GM19238 (cell line): ENCODE results near the gene SLAIN2.

Source experiments
- DNase-seq: peaks from one replicate; pipeline ENCODE4 v3.0.0; 2011; ENCODE audit warnings: low spot score; ENCODE audit not compliant: insufficient read length

SLAIN2 gene

DNA sequence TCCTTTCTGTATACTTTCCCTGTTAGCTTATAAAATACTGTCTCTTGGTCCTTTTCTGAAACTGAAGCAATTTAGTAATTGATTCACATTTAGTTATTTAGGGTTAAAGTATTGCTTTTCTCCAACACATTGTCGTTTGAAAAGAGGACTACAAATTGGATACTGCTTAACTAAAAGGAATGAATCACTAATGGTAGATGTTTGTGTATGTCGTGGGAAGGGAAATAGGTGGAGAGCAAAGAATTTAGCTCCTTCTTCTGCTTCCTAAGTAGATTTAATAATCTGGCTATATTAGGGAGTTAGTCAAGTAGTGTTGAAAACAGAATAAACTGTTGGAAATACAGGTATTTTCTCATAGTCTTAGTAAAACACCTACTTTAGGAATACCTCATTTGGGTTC, 27.9 kb downstream of the SLAIN2 start:
- no peak for DNase-seq

DNA sequence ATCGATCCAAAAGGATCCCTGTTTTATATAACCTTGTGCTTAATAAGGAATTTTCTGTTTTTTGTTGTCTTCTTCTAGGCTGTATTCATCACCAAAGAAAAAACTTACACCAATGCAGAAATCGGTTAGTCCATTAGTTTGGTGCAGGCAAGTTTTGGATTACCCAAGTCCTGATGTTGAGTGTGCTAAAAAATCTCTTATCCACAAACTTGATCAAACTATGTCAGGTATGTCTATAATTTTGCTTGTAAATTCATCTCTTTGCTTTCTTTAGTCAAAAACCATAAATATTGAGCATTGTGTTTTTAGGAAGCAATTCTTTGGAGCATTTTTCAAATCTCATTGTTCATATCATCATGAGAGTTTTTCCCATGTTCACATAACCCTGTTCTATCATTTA, 28.4 kb downstream of the SLAIN2 start:
- DNase-seq: no peak

DNA sequence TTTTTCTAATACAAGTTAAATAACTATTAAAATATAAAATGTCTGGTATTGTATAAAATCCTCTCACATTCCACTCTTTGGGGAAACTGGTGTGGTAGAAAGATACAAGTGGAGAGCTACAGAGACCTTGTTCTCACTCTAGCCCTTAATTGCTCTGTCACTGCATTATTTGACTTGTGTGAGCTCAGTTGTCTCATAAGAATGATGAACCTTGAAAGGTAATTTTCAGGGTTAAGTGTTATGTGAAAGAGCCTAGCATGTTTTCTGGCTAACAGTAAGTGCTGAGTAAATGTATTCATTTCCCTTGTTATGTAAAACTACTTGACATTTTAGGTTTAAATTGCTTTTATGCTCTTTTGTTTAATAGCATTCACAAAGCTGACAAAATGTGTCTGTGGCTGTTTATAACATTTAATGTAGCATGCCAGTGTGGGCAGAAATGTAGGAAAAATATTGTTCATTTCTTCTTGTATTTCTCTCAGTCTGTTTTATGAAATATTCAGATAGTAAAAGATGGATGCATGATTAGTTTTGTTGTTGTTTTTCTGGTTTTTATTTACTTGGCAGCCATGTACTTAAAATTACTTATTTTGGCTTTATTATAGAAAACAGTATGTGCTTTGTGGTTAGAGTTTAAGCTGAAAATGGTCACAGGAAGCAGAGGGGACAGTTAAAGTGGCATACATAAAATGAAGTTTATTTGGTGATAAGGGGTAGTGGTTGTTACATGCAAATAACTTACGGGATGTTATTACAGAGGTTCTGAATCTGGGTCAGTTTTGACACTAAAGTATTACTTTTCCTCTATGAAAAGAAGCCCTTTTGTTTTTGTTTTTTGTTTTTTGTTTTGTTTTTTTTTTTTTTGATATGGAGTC, 29.2 kb downstream of the SLAIN2 start:
- DNase-seq: no peak

DNA sequence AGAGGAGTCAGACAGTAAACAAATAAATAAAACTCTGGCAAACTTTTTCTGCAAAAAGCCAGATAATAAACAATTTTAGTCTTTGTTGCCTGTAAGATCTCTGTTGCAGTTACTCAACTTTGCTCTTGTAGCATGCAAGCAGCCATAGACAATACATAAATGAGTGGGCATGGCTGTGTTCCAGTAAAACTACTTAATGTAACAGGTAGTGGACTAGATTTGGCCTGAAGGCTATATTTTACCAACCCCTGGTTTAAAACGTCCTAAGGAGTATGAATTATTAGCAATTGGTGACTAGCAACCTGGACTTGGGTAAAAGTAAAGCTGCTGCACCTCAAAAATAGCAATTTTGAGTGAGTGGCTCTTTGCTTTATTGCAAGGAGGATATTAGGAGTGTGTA, 30.9 kb downstream of the SLAIN2 start:
- DNase-seq: no peak

DNA sequence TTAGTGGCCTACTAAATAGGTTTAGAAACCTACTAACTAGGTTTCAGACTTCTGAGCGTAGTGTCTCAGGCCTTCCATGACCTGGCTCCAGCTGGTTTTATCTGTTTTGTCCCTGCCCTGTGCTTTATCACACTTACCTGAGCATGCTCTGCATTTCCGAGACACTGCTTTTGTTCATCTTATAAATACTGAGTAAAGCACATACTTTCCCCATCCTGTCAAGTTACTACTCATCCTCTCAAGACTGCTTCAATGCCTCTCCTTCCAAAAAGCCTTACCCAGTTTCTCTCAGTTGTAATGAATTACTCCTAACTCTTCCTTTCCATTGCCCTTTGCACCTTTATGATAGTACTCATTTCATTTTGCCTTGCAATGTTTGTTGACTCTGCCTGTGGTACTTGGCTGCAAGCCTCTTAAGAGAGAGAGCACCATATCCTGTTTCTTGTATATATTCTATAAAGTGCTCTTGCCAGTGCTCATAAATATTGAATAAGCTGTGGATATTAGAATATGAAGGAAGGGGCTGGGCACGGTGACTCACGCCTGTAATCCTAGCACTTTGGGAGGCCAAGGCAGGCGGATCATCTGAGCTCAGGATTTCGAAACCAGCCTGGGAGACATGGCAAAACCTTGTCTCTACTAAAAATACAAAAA, 34.4 kb downstream of the SLAIN2 start:
- DNase-seq: no peak

DNA sequence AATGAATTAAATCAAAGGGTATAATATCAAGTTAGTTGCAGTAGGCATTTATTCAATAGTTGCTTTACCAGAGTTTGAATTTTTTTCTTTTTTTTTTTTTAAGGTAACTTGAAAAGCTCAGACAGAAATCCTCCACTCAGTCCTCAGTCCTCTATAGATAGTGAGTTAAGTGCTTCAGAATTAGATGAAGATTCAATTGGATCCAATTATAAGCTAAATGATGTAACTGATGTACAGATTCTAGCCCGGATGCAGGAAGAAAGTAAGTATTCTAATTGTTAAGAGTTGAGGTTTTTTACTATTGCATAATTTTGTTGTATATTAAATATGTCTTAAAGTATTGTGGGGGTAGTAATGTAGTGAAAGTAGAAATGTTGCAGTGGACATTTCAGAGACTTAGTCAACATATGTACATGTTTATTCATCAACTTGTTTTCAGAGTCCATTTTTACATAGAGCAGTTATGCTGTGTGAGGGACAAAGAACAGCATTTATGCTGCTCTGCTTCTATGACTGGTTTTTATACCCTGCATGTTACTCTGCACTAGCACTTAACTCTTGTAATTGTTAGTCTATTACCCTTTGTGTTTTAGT, 38.4 kb downstream of the SLAIN2 start:
- no peak for DNase-seq

DNA sequence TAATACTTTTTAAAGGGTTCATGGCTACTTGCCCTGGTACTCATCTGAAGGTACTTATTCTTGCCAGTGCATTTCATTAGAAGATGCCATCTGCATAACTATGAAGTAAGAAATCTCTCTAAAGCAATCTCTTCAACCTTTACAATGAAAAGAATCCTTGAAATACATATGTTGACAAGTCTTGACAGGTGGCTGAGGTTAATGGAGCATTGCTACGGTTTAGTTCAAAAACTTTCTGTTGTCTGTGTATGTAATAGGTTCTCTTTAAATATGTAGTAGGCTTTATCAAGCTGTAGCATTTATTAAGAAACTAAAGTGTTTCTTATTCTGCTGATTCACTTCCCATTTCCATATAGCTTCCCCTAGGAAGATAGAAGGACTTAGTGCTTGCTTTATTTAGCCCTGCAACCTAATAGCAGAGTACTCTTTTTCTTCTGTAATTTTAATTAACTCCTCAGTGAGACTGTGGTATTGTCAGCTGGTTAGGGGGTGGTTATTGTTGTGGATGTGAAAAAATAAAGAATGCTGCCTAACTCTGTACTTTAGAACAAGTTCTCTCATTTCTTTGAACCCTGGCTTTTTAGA, 39.3 kb downstream of the SLAIN2 start:
- DNase-seq: no peak

DNA sequence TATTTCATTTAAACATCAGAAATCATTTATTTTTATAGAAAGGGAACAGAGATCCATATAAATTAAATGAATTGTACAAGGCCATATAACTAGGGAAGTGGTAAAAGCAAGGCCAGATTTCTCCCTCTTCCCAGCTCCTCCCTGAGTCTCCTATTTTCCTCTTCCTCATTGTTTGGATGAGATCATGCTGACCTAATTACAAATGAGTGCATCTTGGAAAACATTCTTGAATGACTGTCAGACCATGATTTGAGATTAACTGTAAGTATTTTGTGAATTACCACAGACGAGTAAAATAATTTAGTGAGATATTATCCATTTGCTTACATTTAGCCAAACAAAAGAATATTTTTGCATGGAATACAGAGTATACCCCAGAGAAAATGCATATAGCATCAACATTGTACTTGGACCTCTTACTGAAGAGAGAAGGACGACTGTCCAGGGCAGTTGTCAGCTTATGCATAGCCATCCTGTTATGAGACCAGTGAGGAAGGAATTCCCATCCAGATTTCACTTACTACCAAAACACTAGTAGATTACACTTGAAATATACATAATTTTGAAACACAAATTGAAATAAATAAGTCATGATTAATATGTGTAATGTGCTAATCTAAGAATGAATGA, 47.3 kb downstream of the SLAIN2 start:
- DNase-seq: no peak

DNA sequence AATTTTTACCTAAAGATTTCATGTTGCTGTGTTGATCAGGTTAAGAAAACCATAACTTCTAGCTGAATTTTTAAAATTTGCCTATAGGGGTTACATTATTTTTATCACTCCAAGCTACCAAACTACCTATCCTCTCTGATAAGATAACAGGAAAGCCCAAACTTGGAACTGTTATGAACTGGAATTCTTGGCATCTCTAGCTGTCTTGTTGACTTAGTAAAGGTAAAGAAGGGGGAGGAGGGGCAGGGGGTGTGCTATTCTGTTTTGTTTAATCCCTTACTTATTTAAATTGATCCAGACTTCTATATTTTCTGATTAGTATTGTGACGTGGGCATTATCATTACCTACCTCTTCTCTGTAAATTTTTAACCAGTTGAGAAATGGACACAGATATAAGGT, 54.7 kb downstream of the SLAIN2 start:
- DNase-seq: no peak

DNA sequence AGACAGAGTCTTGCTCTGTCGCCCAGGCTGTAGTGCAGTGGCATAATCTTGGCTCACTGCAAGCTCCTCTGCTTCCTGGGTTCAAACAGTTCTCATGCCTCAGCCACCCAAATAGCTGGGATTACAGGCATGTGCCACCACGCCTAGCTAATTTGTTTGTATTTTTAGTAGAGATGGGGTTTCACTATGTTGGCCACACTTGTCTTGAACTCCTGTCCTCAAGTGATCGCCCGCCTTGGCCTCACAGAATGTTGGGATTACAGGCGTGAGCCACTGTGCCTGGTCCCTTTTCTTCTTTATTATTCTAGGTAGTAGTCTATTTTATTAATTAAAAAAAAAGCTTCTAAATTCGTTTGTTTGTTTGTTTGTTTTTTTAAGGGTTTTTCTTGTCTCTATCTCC, 59.1 kb downstream of the SLAIN2 start:
- no peak for DNase-seq

DNA sequence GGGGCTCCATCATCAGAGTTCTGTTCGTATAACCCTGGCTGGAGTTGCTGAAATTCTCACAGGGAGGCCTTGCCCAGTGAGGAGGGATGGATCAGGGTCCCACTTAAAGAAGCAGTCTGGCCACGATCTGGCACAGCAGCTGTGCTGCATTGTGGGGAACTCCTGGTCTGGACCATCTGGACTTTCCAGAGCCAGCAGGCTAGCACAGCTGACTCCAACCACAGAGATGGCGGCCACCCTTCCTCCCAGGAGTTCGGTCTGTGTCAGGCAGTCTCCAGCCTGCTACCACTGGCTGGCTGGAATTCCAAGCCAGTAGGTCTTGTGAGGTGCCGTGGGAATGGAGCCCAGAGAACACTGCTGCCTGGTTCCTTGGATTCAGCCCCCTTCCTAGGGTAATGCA, 62.0 kb downstream of the SLAIN2 start:
- no peak for DNase-seq

DNA sequence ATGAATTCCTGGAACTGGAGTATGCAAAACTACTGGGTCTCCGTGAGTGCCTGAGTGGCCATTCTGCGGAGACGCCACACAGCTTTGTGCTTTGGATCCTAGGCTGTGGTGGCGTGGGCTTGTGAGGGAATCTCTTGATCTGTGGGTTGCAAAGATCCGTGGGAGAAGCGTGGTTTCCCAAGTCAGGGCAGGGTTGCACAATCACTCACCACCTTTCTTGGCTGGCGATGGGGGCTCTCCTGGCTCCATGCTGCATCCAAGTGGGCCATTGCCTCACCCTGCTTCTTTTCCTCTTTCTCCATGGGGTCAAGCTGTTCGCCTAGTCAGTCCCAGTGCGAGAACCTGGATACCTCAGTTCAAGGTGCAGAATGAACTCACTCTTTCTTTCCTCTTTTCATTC, 62.5 kb downstream of the SLAIN2 start:
- no peak for DNase-seq

DNA sequence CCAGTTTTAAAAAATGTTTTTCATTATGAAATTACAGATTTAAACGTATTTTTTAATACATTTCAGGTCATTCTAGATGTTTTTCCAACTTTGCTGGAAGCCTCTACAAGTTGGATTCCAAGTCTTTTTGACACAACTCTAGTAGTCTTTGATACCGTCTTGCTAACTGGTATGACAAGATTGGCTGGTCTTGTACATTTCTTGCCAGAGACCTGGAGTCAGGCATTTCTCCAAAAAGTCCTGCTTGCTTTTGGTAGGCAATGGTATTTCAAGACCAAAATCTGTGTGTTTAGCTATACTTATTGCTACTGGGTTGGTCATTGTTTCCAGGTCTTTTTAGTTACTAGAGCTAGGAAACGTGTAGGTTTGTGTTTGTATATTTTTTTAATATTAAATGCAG, 64.6 kb downstream of the SLAIN2 start:
- no peak for DNase-seq

DNA sequence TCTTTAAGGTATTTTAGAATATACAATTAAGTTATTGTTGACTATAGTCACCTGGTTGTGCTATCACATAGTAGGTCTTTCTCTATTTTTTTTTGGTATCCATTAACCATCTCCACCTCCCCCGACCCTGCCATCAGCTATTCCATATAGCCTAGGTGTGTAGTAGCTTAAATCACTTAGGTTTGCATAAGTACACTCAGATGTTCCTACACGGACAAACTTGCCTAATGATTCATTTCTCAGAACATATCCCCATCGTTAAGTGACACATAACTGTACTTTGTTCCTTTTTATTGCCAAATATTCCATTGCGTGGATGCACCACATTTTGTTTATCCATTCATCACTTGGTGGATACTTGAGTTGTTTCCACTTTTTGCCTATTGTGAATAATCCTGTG, 67.9 kb downstream of the SLAIN2 start:
- DNase-seq: no peak

DNA sequence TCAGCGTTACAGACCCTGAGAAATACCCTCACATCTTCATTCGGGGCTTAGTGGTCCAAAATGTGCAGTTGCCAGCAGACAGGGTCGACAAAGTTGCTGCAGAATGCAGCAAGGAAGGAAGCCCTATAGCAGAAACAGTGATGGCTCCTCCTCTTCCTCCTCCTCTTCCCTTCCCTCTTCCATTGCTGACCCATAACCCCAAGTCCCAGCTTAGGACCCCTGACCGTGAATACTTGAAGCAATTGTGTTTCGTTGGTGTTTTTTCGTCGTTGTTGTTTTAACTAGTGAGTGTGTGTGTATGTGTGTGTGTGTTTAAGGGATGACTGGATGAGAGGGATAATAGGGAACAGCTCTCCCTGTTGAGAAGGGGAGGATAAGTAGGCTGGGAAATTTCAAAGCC, 69.5 kb downstream of the SLAIN2 start:
- DNase-seq: no peak

DNA sequence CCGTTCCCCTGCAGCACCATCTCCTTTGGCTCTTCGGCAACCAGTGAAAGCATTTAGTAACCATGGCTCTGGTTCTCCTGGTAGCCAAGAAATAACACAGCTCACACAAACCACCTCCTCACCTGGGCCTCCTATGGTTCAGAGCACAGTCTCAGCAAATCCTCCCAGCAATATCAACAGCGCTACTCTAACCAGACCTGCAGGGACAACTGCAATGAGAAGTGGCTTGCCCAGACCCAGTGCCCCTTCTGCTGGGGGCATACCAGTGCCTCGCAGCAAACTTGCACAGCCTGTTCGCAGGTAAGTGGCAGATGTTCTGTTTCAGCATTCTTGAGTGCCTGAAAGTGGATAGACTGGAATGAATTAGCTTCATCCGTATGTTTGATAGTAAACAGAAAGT, 78.8 kb downstream of the SLAIN2 start:
- no peak for DNase-seq

DNA sequence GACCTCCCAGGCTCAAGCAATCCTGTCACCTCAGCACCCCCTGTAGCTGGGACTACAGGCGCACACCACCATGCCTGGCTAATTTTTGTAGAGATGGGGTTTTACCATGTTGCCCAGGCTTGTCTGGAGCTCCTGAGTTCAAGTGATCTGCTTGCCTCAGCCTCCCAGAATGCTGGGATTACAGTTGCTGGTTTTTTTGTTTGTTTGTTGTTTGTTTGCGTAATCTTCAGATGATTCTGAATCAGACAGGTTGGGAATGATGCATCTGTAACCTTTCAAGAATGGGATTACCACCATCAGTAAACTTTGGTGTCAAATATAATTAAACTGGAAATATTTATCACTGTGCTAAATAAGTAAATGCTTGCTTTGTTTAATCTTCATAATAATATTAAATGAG, 79.8 kb downstream of the SLAIN2 start:
- no peak for DNase-seq

DNA sequence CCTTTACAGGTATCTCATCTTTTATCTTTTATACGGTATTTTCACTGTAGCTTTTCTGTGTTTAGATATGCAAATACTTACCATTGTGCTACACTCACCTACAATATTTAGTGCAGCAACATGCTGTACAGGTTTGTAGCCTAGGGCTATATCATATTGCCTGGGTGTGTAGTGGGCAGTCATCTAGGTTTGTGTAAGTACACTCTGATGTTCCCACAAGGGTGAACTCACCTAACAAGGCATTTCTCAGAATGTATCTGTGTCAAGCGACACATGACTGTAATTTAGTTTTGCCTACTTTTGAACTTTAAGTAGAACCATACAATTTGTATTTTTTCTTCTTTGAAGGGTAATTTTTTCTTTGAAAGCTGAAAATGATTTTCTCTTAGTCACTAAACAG, 87.6 kb downstream of the SLAIN2 start:
- no peak for DNase-seq

DNA sequence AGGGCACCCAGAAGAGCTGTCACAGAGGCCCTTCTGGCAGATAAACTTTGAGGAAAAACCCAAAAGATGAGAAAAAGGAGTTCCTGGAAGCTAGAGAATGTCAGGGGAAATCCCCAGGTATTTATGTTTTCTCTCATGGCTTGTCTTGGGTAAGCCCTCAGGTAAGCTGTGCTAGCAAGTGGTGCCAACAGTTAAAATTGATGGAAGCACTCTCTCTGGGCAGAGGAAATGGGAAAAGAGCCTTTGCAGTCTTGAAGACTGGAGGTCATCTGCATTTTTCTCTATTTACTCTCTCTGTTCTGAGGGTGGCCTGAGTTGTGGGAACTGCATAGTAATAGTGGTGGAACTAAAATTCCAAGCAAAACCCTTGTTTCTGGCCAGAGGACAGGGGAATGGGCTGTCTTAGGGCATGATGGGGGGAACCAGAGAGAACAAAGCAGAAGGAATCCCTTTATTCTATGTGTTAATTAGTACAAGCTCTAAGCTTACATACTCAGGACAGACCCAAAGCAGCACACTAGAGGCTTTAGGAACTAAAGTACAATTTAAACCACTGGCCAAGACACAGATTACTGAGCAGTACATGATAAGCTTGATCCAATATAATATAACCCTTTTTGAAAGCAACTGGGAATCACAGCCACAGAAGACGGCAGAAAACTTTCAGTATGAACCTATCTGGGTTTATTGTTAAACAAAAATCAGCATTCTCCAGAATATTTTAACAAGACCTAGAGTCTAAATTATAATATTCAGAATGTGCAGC, 88.6 kb downstream of the SLAIN2 start:
- no peak for DNase-seq

DNA sequence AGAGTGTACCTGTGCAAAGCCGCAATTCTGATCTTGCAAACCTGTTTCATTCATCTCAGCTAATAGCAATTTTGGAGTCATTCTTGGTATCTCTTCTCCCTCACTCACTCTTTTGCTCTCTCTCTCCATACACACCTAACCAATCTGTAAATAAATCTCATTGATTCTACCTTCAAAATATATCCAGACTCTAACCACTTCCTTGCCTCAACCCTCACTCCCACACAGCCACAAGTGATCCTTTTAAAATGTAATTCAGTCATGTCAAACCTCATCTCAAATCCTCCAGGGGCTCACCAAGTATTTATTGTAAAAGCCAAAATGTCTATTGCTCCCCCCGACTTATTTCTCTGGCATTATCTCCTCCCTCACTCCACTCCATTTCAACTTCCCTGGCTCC, 90.1 kb downstream of the SLAIN2 start:
- DNase-seq: no peak

DNA sequence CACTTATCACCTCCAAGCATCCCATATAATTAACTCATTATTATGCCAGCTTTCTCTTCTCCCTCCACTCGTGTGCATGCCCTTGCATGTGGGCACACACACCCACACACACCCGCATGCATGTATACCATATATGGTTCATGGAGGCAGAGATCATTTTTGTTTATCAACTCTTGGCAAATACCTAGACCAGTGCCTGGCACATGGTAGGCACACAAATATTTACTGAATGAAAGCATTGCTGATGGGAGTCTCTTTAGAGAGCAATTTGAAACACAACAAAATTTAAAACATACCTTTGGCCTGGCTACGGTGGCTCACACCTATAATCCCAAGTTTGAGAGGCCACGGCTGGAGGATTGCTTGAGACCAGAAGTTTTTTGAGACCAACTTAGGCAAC, 90.7 kb downstream of the SLAIN2 start:
- DNase-seq: no peak
